ENCODE data around the gene GCK.

- TF ChIP-seq CTCF (IDR thresholded peaks at IDR 0.05): no peak
- no peak for TF ChIP-seq EZH2 (IDR thresholded peaks at IDR 0.05; ENCODE audit: borderline replicate concordance, insufficient read depth, low read depth, low read length, poor library complexity, severe bottlenecking)
Observed at GRCh38 chr7:44103566-44103922, 85.7 kb downstream of the GCK start.
